ENCODE results near the gene DUSP6. TPM values are rescaled to one million over a fixed set of nuclear protein-coding genes. Genes with fewer than 3 reads are reported as not detected.

Gene DUSP6, protein sequence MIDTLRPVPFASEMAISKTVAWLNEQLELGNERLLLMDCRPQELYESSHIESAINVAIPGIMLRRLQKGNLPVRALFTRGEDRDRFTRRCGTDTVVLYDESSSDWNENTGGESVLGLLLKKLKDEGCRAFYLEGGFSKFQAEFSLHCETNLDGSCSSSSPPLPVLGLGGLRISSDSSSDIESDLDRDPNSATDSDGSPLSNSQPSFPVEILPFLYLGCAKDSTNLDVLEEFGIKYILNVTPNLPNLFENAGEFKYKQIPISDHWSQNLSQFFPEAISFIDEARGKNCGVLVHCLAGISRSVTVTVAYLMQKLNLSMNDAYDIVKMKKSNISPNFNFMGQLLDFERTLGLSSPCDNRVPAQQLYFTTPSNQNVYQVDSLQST
- 27.0 and 31.4 TPM in 2 replicates for polyA plus RNA-seq (2011; rRNA removed)
- 33.9 and 35.4 TPM in 2 replicates for polyA plus RNA-seq (2012; cell fraction: cytosol; rRNA removed)
- 59.3 and 116 TPM in 2 replicates for polyA plus RNA-seq (2012; cell fraction: nucleus; rRNA removed)
- 2.5 to 3.8 TPM (median 3.5 TPM) in 3 replicates for polyA plus RNA-seq (2017; fragmentation: RNase III; extraction: RNeasy Plus Mini Kit Qiagen cat#74134 plus additional on column Dnase treatment)
- 56.1 and 60.4 TPM in 2 replicates for polyA minus RNA-seq (2011; rRNA and poly(A)+ RNA removed)

DNA sequence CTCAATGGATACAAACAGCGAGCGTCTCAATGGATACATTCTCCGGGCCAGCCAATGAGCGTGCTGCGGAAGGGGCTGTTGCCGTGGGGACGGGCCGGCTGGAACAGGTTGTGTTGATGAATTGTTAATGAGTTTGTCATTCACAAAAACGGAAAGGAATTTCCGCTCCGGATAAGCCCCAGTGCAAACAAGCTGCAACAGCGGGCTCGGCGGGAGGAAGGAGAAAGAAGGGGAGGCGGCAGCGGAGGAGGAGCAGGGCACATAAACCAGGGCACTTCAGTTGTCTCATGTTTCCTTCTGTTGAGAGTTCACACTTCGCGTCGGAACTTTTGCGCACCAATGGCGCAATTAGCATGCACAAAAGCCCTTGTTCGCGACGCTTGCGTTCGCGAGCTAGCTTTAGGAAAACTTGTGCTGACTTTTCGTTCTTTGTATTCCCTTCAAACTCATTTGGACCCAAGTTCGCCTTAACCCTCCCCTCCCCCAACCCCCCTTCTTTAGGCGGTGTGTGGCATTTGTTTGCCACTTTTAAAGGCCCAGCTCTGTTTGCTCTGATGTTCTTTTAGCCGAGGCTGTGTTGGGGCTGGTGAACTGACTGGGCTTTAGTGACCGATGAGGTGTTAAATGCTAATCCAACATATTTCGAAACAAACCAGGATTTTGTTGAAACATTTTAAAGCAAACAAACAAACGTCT, at the start of gene DUSP6:
DUSP6 (minus strand) TSS at position 10 of the 696 bp plus-strand sequence. CDS start 462 bp downstream, outside the sequence.
- Histone ChIP-seq H3K9me3 (no peaks in the 10 kb centered on the region), H3K27ac (peak within 1 kb of the TSS; percentile 98 to 99), H3K4me3 (peak within 1 kb of the TSS; percentile 70), H3K4me1 (peaks cover 30% of the 10 kb centered on the region), H3K4me2 (peak within 1 kb of the TSS; percentile 82)
- DNase-seq (ENCODE audit: low read depth in 1 of 2, low spot score in 1 of 2): peak; percentile 98 to 99
- 1% methylated on average over 34 of the region's 34 CpGs for WGBS (ENCODE audit: missing lambda C conversion rate)
- no peak for FAIRE-seq
- ChIA-PET POLR2A (interaction anchor here (0.7 to 3.9 kb wide), 38 partner anchors 14 to 356 kb away, joined by 3 to 42 read pairs (median 4); partner anchors contain the start of gene ATP2B1), CTCF (interaction anchor here (0.8 to 3.0 kb wide), 7 partner anchors 105 to 334 kb away, joined by 3 to 11 read pairs (median 3); no protein-coding TSS in a partner anchor)
- peak; percentile 80 to 87 for ATAC-seq
- no peak for TF ChIP-seq PHF8 (IDR thresholded peaks at IDR 0.05; ENCODE audit: borderline replicate concordance, low read depth)
- TF ChIP-seq, protein P1, sequence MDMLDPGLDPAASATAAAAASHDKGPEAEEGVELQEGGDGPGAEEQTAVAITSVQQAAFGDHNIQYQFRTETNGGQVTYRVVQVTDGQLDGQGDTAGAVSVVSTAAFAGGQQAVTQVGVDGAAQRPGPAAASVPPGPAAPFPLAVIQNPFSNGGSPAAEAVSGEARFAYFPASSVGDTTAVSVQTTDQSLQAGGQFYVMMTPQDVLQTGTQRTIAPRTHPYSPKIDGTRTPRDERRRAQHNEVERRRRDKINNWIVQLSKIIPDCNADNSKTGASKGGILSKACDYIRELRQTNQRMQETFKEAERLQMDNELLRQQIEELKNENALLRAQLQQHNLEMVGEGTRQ (IDR thresholded peaks at IDR 0.05): no peak
- TF ChIP-seq, protein P2, sequence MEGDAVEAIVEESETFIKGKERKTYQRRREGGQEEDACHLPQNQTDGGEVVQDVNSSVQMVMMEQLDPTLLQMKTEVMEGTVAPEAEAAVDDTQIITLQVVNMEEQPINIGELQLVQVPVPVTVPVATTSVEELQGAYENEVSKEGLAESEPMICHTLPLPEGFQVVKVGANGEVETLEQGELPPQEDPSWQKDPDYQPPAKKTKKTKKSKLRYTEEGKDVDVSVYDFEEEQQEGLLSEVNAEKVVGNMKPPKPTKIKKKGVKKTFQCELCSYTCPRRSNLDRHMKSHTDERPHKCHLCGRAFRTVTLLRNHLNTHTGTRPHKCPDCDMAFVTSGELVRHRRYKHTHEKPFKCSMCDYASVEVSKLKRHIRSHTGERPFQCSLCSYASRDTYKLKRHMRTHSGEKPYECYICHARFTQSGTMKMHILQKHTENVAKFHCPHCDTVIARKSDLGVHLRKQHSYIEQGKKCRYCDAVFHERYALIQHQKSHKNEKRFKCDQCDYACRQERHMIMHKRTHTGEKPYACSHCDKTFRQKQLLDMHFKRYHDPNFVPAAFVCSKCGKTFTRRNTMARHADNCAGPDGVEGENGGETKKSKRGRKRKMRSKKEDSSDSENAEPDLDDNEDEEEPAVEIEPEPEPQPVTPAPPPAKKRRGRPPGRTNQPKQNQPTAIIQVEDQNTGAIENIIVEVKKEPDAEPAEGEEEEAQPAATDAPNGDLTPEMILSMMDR (IDR thresholded peaks at IDR 0.05): no peak
- no peak for TF ChIP-seq EHF (CRISPR knock-in tag; IDR thresholded peaks at IDR 0.05)
- TF ChIP-seq, protein P3, sequence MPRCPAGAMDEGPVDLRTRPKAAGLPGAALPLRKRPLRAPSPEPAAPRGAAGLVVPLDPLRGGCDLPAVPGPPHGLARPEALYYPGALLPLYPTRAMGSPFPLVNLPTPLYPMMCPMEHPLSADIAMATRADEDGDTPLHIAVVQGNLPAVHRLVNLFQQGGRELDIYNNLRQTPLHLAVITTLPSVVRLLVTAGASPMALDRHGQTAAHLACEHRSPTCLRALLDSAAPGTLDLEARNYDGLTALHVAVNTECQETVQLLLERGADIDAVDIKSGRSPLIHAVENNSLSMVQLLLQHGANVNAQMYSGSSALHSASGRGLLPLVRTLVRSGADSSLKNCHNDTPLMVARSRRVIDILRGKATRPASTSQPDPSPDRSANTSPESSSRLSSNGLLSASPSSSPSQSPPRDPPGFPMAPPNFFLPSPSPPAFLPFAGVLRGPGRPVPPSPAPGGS (IDR thresholded peaks at IDR 0.05): peak; percentile 64; the same call in 1 of the 3 replicates
- TF ChIP-seq CHD4 (IDR thresholded peaks at IDR 0.05; ENCODE audit: borderline replicate concordance): no peak
- no peak for TF ChIP-seq EHMT2 (IDR thresholded peaks at IDR 0.05; ENCODE audit: low read depth)
- no peak for TF ChIP-seq HOXB13 (CRISPR knock-in tag; IDR thresholded peaks at IDR 0.05; ENCODE audit: low read depth)
- no peak for TF ChIP-seq HOXA7 (CRISPR knock-in tag; IDR thresholded peaks at IDR 0.05)
- peak; percentile 71 for TF ChIP-seq GATA3 (IDR thresholded peaks at IDR 0.05; ENCODE audit: borderline replicate concordance)
- TF ChIP-seq, protein P4, sequence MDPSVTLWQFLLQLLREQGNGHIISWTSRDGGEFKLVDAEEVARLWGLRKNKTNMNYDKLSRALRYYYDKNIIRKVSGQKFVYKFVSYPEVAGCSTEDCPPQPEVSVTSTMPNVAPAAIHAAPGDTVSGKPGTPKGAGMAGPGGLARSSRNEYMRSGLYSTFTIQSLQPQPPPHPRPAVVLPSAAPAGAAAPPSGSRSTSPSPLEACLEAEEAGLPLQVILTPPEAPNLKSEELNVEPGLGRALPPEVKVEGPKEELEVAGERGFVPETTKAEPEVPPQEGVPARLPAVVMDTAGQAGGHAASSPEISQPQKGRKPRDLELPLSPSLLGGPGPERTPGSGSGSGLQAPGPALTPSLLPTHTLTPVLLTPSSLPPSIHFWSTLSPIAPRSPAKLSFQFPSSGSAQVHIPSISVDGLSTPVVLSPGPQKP (IDR thresholded peaks at IDR 0.05; ENCODE audit: low read depth, low read length): no peak
- TF ChIP-seq, protein P5, sequence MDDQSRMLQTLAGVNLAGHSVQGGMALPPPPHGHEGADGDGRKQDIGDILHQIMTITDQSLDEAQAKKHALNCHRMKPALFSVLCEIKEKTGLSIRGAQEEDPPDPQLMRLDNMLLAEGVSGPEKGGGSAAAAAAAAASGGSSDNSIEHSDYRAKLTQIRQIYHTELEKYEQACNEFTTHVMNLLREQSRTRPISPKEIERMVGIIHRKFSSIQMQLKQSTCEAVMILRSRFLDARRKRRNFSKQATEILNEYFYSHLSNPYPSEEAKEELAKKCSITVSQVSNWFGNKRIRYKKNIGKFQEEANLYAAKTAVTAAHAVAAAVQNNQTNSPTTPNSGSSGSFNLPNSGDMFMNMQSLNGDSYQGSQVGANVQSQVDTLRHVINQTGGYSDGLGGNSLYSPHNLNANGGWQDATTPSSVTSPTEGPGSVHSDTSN (IDR thresholded peaks at IDR 0.05): peak; percentile 80
- no peak for TF ChIP-seq HDAC2 (IDR thresholded peaks at IDR 0.05)
- no peak for TF ChIP-seq POLR2AphosphoS2 (conservative IDR thresholded peaks at IDR 0.05; ENCODE audit: low read length)
- peak; percentile 71; the same call in 1 of the 2 replicates for TF ChIP-seq FOSB (CRISPR knock-in tag; IDR thresholded peaks at IDR 0.05)
- TF ChIP-seq ESRRA (IDR thresholded peaks at IDR 0.05; ENCODE audit: borderline replicate concordance, low read length): no peak
- no peak; the same call in 1 of the 2 replicates for TF ChIP-seq KDM5A (IDR thresholded peaks at IDR 0.05)
- TF ChIP-seq NPAS2 (CRISPR knock-in tag; IDR thresholded peaks at IDR 0.05; ENCODE audit: borderline replicate concordance): no peak
- TF ChIP-seq RARB (CRISPR knock-in tag; IDR thresholded peaks at IDR 0.05): no peak
- TF ChIP-seq FOSL2 (IDR thresholded peaks at IDR 0.05): no peak
- TF ChIP-seq FOSL2 (CRISPR knock-in tag; IDR thresholded peaks at IDR 0.05): peak; percentile 71
- TF ChIP-seq ZNF302 (CRISPR knock-in tag; IDR thresholded peaks at IDR 0.05): no peak
- TF ChIP-seq, protein P6, sequence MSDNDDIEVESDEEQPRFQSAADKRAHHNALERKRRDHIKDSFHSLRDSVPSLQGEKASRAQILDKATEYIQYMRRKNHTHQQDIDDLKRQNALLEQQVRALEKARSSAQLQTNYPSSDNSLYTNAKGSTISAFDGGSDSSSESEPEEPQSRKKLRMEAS (IDR thresholded peaks at IDR 0.05): peak; percentile 88
- TF ChIP-seq BHLHE40 (IDR thresholded peaks at IDR 0.05; ENCODE audit: low read depth, low read length): no peak
- no peak for TF ChIP-seq NR3C1 (IDR thresholded peaks at IDR 0.05)
- no peak for TF ChIP-seq TP53 (CRISPR knock-in tag; IDR thresholded peaks at IDR 0.05)
- no peak for TF ChIP-seq MAFK (IDR thresholded peaks at IDR 0.05; ENCODE audit: partially characterized antibody)
- TF ChIP-seq, protein P7, sequence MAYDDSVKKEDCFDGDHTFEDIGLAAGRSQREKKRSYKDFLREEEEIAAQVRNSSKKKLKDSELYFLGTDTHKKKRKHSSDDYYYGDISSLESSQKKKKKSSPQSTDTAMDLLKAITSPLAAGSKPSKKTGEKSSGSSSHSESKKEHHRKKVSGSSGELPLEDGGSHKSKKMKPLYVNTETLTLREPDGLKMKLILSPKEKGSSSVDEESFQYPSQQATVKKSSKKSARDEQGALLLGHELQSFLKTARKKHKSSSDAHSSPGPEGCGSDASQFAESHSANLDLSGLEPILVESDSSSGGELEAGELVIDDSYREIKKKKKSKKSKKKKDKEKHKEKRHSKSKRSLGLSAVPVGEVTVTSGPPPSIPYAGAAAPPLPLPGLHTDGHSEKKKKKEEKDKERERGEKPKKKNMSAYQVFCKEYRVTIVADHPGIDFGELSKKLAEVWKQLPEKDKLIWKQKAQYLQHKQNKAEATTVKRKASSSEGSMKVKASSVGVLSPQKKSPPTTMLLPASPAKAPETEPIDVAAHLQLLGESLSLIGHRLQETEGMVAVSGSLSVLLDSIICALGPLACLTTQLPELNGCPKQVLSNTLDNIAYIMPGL (CRISPR knock-in tag; IDR thresholded peaks at IDR 0.05; ENCODE audit: borderline replicate concordance): no peak
- no peak for TF ChIP-seq RCOR1 (IDR thresholded peaks at IDR 0.05; ENCODE audit: low read depth, low read length)
- TF ChIP-seq MAZ (IDR thresholded peaks at IDR 0.05; ENCODE audit: borderline replicate concordance, low read depth, low read length): 0 out of 2 replicates have a peak, but pooled peaks have one; percentile 50
